GM21515 (cell line): ENCODE data around the gene NMU.
"Not testable (repeated sequence)": the region's sequence is repeated elsewhere in the genome, so short reads cannot be mapped to it uniquely, and the experiment has no call there.

Experiments used
- ATAC-seq: cut with Tn5 transposase; IDR thresholded peaks from one replicate; pipeline ENCODE4 v1.9.1; 2021; ENCODE audit not compliant: unreplicated experiment

The NMU gene

GRCh38 chr4:55635741-55636655 is at the start of gene NMU:
Gene NMU, minus strand, starts transcription at chr4:55636298. Its CDS starts 106 bp downstream, at chr4:55636192.
- peak; percentile 66 for ATAC-seq

GRCh38 chr4:55684276-55684675 is 48.2 kb upstream of the NMU start:
- no peak for ATAC-seq

GRCh38 chr4:55682797-55683196 is 46.7 kb upstream of the NMU start:
- not testable (repeated sequence) for ATAC-seq

GRCh38 chr4:55682295-55682694 is 46.2 kb upstream of the NMU start:
- no peak for ATAC-seq

- ATAC-seq, result no peak
Observed at GRCh38 chr4:55681430-55681829, 45.3 kb upstream of the NMU start.

GRCh38 chr4:55675196-55675793 is 39.2 kb upstream of the NMU start:
- ATAC-seq, result no peak

- no peak for ATAC-seq
Observed at GRCh38 chr4:55673424-55673823, 37.3 kb upstream of the NMU start.

- ATAC-seq, result no peak
Observed at GRCh38 chr4:55671667-55672066, 35.6 kb upstream of the NMU start.

GRCh38 chr4:55670695-55671094 is 34.6 kb upstream of the NMU start:
- no peak for ATAC-seq

GRCh38 chr4:55668449-55668848 is 32.4 kb upstream of the NMU start:
- ATAC-seq, result no peak

- no peak for ATAC-seq
Observed at GRCh38 chr4:55666535-55666934, 30.4 kb upstream of the NMU start.

GRCh38 chr4:55663145-55663544 is 27.0 kb upstream of the NMU start:
- no peak for ATAC-seq

GRCh38 chr4:55661398-55662056 is 25.4 kb upstream of the NMU start:
- ATAC-seq, result no peak

- ATAC-seq, result no peak
Observed at GRCh38 chr4:55658657-55659056, 22.6 kb upstream of the NMU start.

- no peak for ATAC-seq
Observed at GRCh38 chr4:55654131-55654530, 18.0 kb upstream of the NMU start.

GRCh38 chr4:55650483-55650882 is 14.4 kb upstream of the NMU start:
- no peak for ATAC-seq

GRCh38 chr4:55637272-55637820 is 1.2 kb upstream of the NMU start:
- ATAC-seq, result no peak

- no peak for ATAC-seq
Observed at GRCh38 chr4:55636656-55636999, 530 bp upstream of the NMU start.

GRCh38 chr4:55635282-55635681 is 816 bp downstream of the NMU start:
- ATAC-seq, result no peak

- ATAC-seq, result no peak
Observed at GRCh38 chr4:55634417-55635128, 1.5 kb downstream of the NMU start.

GRCh38 chr4:55633903-55634302 is 2.2 kb downstream of the NMU start:
- ATAC-seq, result no peak
